Trophoblast cell (in vitro differentiated cells and primary cell): ENCODE data around the gene KCNJ3.

Source experiments
- DNase-seq, 2 donors: peaks; one replicate each; pipeline ENCODE4 v3.0.0-alpha.2; 2016
- H2AFZ ChIP-seq: 2 replicates; pipeline ENCODE4 v1.6.1; 2013; ENCODE audit warnings: low read length, moderate library complexity, mild to moderate bottlenecking; ENCODE audit not compliant: insufficient read depth, poor library complexity
- H2AK5ac ChIP-seq: 2 replicates; pipeline ENCODE4 v1.6.1; 2013; ENCODE audit warnings: mild to moderate bottlenecking, low read length
- H2BK120ac ChIP-seq: 2 replicates; pipeline ENCODE4 v1.6.1; 2013; ENCODE audit warnings: low read length, mild to moderate bottlenecking, moderate library complexity; ENCODE audit not compliant: insufficient read depth, poor library complexity
- H2BK12ac ChIP-seq: 2 replicates; pipeline ENCODE4 v1.6.1; 2013; ENCODE audit warnings: mild to moderate bottlenecking, low read length, moderate library complexity
- H2BK5ac ChIP-seq: 2 replicates; pipeline ENCODE4 v1.6.1; 2013; ENCODE audit warnings: low read length, low read depth, moderate library complexity, mild to moderate bottlenecking; ENCODE audit not compliant: poor library complexity
- H3K14ac ChIP-seq: 2 replicates; pipeline ENCODE4 v1.6.1; 2013; ENCODE audit warnings: mild to moderate bottlenecking, low read length
- H3K18ac ChIP-seq: 2 replicates; pipeline ENCODE4 v1.6.1; 2013; ENCODE audit warnings: mild to moderate bottlenecking, low read length
- H3K23ac ChIP-seq: 2 replicates; pipeline ENCODE4 v1.6.1; 2013; ENCODE audit warnings: low read length
- H3K27ac ChIP-seq: 2 replicates; pipeline ENCODE4 v1.5.1; 2013; ENCODE audit warnings: low read depth, mild to moderate bottlenecking, inconsistent platforms, low read length, moderate library complexity
- H3K27me3 ChIP-seq: 2 replicates; pipeline ENCODE4 v1.6.1; 2013; ENCODE audit warnings: inconsistent platforms, mild to moderate bottlenecking, low read length, moderate library complexity; ENCODE audit not compliant: insufficient read depth
- H3K36me3 ChIP-seq, 2 experiments: 1 replicate in 1 of 2; 2 replicates in 1 of 2; pipeline ENCODE4 v1.6.1; 2013; ENCODE audit warnings: low read length in 2 of 2, mild to moderate bottlenecking in 2 of 2, moderate library complexity in 1 of 2; ENCODE audit not compliant: insufficient read depth in 2 of 2, control insufficient read depth in 1 of 2
- H3K4ac ChIP-seq: 2 replicates; pipeline ENCODE4 v1.6.1; 2013; ENCODE audit warnings: low read depth, mild to moderate bottlenecking, low read length, moderate library complexity
- H3K4me1 ChIP-seq, 2 experiments: 1 replicate in 1 of 2; 2 replicates in 1 of 2; pipeline ENCODE4 v1.6.1; 2013; ENCODE audit warnings: low read length in 2 of 2, mild to moderate bottlenecking in 2 of 2, moderate library complexity in 1 of 2; ENCODE audit not compliant: insufficient read depth in 2 of 2, control insufficient read depth in 1 of 2
- H3K4me2 ChIP-seq: 2 replicates; pipeline ENCODE4 v1.6.1; 2013; ENCODE audit warnings: inconsistent platforms, mild to moderate bottlenecking, low read length, moderate library complexity
- H3K4me3 ChIP-seq: 2 replicates; pipeline ENCODE4 v1.5.1; 2013; ENCODE audit warnings: mild to moderate bottlenecking, low read depth, low read length, inconsistent platforms
- H3K79me1 ChIP-seq: one replicate; pipeline ENCODE4 v1.6.1; 2013; ENCODE audit warnings: low read length
- H3K79me2 ChIP-seq: 2 replicates; pipeline ENCODE4 v1.6.1; 2013; ENCODE audit warnings: low read length, mild to moderate bottlenecking; ENCODE audit not compliant: control insufficient read depth, insufficient read depth, poor library complexity
- H3K9ac ChIP-seq: 2 replicates; pipeline ENCODE4 v1.6.1; 2013; ENCODE audit warnings: mild to moderate bottlenecking, low read length
- H3K9me3 ChIP-seq: 2 replicates; pipeline ENCODE4 v1.6.1; 2013; ENCODE audit warnings: low read depth, mild to moderate bottlenecking, control low read depth, inconsistent platforms, low read length; ENCODE audit not compliant: insufficient read depth
- H4K12ac ChIP-seq: 2 replicates; pipeline ENCODE4 v1.6.1; 2013; ENCODE audit warnings: low read depth, mild to moderate bottlenecking, low read length, moderate library complexity
- H4K8ac ChIP-seq: 2 replicates; pipeline ENCODE4 v1.6.1; 2013; ENCODE audit warnings: low read depth, mild to moderate bottlenecking, low read length, moderate library complexity
- H4K91ac ChIP-seq: one replicate; pipeline ENCODE4 v1.6.1; 2013; ENCODE audit warnings: low read depth, mild to moderate bottlenecking, low read length, moderate library complexity
- WGBS: extraction: QIAGEN DNeasy Blood & Tissue Kit; methylation state at CpG from one replicate; pipeline ENCODE4 v1.1.7; 2013; ENCODE audit warnings: missing lambda C conversion rate; ENCODE audit not compliant: insufficient read length, insufficient coverage; ENCODE audit errors: extremely low coverage; 5-methylcytosine and 5-hydroxymethylcytosine counted together

The KCNJ3 gene

GRCh38 chr2:154670083-154670482, 28.4 kb upstream of the KCNJ3 start:
- Histone ChIP-seq H2AFZ (no peak overlapping the region), H2BK12ac (no peak overlapping the region), H3K9ac (no peak overlapping the region), H2AK5ac (no peak overlapping the region), H3K4me3 (no peak overlapping the region), H3K79me1 (no peaks in the 10 kb centered on the region), H3K4me2 (no peak overlapping the region), H3K27me3 (no peaks in the 10 kb centered on the region), H3K23ac (no peak overlapping the region), H3K4me1 (no peaks in the 10 kb centered on the region), H3K4ac (no peak overlapping the region), H3K18ac (no peak overlapping the region), H4K12ac (no peak overlapping the region), H2BK120ac (no peak overlapping the region), H2BK5ac (no peak overlapping the region), H3K14ac (no peak overlapping the region), H3K27ac (no peak overlapping the region), H3K9me3 (no peaks in the 10 kb centered on the region), H4K8ac (no peak overlapping the region), H3K79me2 (no peaks in the 10 kb centered on the region), H4K91ac (no peak overlapping the region), H3K36me3 (no peaks in the 10 kb centered on the region)
- DNase-seq, result no peak
- no CpG with 5 or more reads among the region's 1 CpG for WGBS

DNA sequence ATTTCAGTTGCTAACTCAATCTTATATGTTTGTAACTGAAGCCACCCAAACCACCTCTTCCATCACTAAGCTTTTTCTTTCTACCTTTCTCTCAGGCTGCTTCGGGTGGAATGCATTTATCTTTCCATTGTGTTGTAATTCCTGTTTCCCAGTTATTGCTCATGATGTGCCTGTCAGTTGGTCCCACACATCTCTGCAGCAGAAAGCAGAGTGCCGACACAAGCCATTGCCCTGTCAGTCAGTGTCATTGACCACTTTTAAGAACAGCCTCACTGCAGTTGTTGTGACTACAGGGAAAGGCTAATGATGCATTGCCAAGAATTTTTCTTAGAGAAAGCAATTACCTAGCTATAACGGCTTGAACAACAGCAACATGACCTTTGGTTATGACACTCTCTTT, 24.8 kb upstream of the KCNJ3 start:
- H3K18ac ChIP-seq, result no peak overlapping the region
- no peaks in the 10 kb centered on the region for H3K36me3 ChIP-seq
- H2BK5ac ChIP-seq, result no peak overlapping the region
- WGBS, result no CpG with 5 or more reads among the region's 3 CpGs
- no peak overlapping the region for H3K14ac ChIP-seq
- no peaks in the 10 kb centered on the region for H3K9me3 ChIP-seq
- no peak overlapping the region for H2BK12ac ChIP-seq
- H4K8ac ChIP-seq, result no peak overlapping the region
- H2AK5ac ChIP-seq, result no peak overlapping the region
- no peak overlapping the region for H2BK120ac ChIP-seq
- H2AFZ ChIP-seq, result no peak overlapping the region
- no peak overlapping the region for H3K4me3 ChIP-seq
- no peak overlapping the region for H3K27ac ChIP-seq
- DNase-seq, result no peak
- no peaks in the 10 kb centered on the region for H3K79me2 ChIP-seq
- H3K4me1 ChIP-seq, result no peaks in the 10 kb centered on the region
- H4K91ac ChIP-seq, result no peak overlapping the region
- H3K79me1 ChIP-seq, result no peaks in the 10 kb centered on the region
- no peak overlapping the region for H3K4me2 ChIP-seq
- H3K27me3 ChIP-seq, result no peaks in the 10 kb centered on the region
- no peak overlapping the region for H3K9ac ChIP-seq
- H4K12ac ChIP-seq, result no peak overlapping the region
- H3K23ac ChIP-seq, result no peak overlapping the region
- no peak overlapping the region for H3K4ac ChIP-seq

- Histone ChIP-seq H2BK12ac (no peak overlapping the region), H4K12ac (no peak overlapping the region), H3K36me3 (no peaks in the 10 kb centered on the region), H3K18ac (no peak overlapping the region), H3K4me3 (no peak overlapping the region), H4K91ac (no peak overlapping the region), H3K4me2 (no peak overlapping the region), H2AFZ (no peak overlapping the region), H3K9me3 (no peaks in the 10 kb centered on the region), H3K79me1 (no peaks in the 10 kb centered on the region), H3K4ac (no peak overlapping the region), H4K8ac (no peak overlapping the region), H3K14ac (no peak overlapping the region), H2BK120ac (no peak overlapping the region), H3K27ac (no peak overlapping the region), H2AK5ac (no peak overlapping the region), H3K23ac (no peak overlapping the region), H3K9ac (no peak overlapping the region), H3K79me2 (no peaks in the 10 kb centered on the region), H3K27me3 (no peaks in the 10 kb centered on the region), H2BK5ac (no peak overlapping the region), H3K4me1 (no peaks in the 10 kb centered on the region)
- no peak for DNase-seq
- no CpG with 5 or more reads among the region's 3 CpGs for WGBS
Measured at GRCh38 chr2:154677401-154677800, 21.1 kb upstream of the KCNJ3 start.

DNA sequence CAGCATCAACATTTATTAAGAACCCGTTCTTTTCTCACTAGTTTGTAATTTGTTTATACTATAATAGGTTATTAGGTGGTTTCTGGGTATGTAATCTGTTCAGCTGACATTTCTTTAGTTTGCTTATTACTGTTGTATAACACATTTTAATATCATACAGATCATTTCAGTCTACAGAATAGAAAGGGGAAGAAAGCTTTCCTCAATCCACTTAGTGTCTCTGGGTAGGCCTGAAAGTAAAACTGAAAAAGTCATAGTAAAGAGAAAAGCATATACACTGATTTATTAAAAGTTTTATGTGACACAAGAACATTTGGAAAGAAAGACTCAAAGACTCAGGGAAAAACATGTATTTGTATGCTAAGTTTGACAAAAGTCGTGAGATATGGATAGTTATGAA, 16.8 kb upstream of the KCNJ3 start:
- Histone ChIP-seq H3K4me1 (no peaks in the 10 kb centered on the region), H3K9me3 (no peaks in the 10 kb centered on the region), H2BK120ac (no peak overlapping the region), H3K18ac (no peak overlapping the region), H3K79me1 (no peaks in the 10 kb centered on the region), H3K27me3 (no peaks in the 10 kb centered on the region), H4K8ac (no peak overlapping the region), H2BK5ac (no peak overlapping the region), H4K91ac (no peak overlapping the region), H3K4me3 (no peak overlapping the region), H3K79me2 (no peaks in the 10 kb centered on the region), H2BK12ac (no peak overlapping the region), H4K12ac (no peak overlapping the region), H3K23ac (no peak overlapping the region), H3K9ac (no peak overlapping the region), H3K14ac (no peak overlapping the region), H2AK5ac (no peak overlapping the region), H3K4ac (no peak overlapping the region), H3K36me3 (no peaks in the 10 kb centered on the region), H2AFZ (no peak overlapping the region), H3K4me2 (no peak overlapping the region), H3K27ac (no peak overlapping the region)
- DNase-seq, result no peak
- 100% methylated on average over 1 of the region's 2 CpGs for WGBS
